ENCODE measurements around the gene CELA1. TPM values are rescaled to one million over a fixed set of nuclear protein-coding genes. Genes with fewer than 3 reads are reported as not detected.

Gene CELA1
- total RNA-seq, result not detected in 2 replicates

GRCh38 chr12:51346581-51346980 lies at the start of gene CELA1:
Gene CELA1 (minus strand): TSS chr12:51346679. CDS start chr12:51346638, 41 bp downstream.

GRCh38 chr12:51391283-51392123 lies 45.0 kb upstream of the CELA1 start, which contains the start of gene GALNT6:
Gene GALNT6 (minus strand): TSS chr12:51391406. CDS start chr12:51379781, 11,625 bp downstream.

GRCh38 chr12:51323966-51324895 lies 22.2 kb downstream of the CELA1 start, which contains the start of gene BIN2:
Gene BIN2 (minus strand): TSS chr12:51324174. CDS start chr12:51324102, 72 bp downstream.

Other genes starting within 250 kb of the CELA1 start
- gene TFCP2, start 173.5 kb downstream of the CELA1 start, total RNA-seq, result 11.0 and 11.4 TPM in 2 replicates
- gene POU6F1, start 128.6 kb downstream of the CELA1 start, total RNA-seq, result 3.3 and 6.1 TPM in 2 replicates
- gene DAZAP2, start 107.9 kb downstream of the CELA1 start, total RNA-seq, result 132 and 144 TPM in 2 replicates
- gene SMAGP, start 76.3 kb downstream of the CELA1 start, total RNA-seq, result 9.7 and 12.9 TPM in 2 replicates
- not detected in 2 replicates for gene BIN2, start 22.5 kb downstream of the CELA1 start, total RNA-seq
- gene GALNT6, start 44.7 kb upstream of the CELA1 start, total RNA-seq, result 1.4 and 4.8 TPM in 2 replicates
- 0.06 and 0.39 TPM in 2 replicates for gene SLC4A8, start 78.2 kb upstream of the CELA1 start, total RNA-seq
- gene SCN8A, start 244.6 kb upstream of the CELA1 start, total RNA-seq, result 0.12 TPM in 1 of 2 replicates, not detected in the other